ENCODE data around the gene RBFOX1.

The RBFOX1 gene

DNA sequence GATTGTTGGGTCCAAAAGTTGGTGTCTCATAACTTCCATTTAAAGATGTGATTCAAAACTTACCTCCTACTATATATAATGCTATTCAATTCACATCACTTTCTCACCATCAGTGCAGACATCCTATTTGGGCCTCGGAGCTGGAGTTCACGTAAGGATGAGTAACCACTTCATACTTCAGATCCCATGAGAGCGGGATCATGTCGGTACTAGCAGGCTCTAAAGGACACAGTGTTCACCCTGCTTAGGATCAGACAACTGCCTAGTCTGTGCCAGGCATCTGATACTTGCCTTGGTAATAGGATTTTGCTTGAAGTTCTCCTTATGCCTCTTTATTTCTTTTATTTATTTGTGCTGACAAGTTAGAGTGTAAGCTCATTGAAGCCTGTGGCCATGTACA lies 39.5 kb downstream of the RBFOX1 start:
- no peak for FAIRE-seq
- no peak for DNase-seq (ENCODE audit: low spot score)

DNA sequence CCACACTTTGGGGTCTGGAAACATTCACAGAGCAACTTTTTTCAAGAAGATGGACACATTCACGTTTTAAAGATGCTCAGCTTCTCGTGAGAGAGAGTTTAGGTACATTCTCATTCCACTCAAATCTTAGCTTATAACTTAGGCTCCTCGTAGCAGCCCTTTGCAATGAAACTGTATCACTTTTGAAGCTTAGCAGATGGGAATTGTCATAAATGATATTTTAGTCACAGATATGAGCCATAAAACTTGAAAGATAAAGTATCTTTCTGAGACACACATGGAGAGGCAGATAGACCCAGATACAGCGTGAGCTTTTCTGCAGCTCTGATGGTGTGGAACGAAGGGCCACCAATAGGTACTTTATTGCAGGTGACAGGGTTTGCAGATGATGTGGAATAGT lies 41.1 kb downstream of the RBFOX1 start:
- no peak for DNase-seq (ENCODE audit: low spot score)
- no peak for FAIRE-seq

DNA sequence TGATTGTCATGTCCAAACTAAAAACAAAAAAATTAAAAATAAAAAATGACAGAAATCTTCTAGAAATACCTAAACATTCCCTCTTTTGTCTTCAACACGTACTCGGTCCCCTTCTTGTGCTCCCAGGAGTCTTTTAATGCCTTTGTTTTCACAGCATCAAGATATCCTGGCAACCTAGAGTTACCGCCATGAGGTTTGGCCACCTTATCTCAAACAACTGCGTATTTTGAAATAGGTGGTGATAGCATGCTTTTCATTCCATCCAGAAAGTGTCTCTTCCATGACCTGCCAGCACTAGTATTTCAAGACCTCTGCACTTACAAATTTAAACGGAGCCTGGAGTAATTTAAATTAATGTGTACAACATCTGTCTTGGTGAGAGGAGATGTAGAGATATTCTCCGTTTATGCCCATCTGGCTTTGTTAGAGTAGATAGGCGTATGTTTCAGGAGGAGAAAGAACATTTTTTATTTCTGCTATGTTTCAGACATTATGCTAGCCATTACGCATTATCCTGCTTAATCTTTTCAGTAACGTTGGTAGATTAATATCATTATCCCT lies 42.0 kb downstream of the RBFOX1 start:
- no peak for DNase-seq (ENCODE audit: low spot score)

DNA sequence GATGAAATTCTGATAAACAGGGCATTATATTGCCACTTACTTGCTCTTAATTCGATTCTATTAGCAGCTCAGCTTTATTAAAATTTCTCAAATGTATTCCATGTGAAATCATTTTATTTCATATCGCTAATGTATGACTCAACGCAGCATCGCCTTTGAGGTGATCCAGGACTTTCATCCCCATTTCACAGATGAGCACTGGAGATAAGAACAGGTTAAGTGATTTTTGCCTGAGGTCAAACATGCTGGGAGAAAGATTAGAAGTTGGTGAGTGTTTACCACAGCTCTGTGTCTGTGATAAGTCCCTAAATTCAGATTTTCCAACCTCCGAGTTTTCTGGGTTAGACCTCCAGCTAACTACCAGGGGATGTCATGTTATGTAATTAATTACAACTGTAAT lies 43.6 kb downstream of the RBFOX1 start:
- FAIRE-seq (no peak), DNase-seq (ENCODE audit: low spot score) (no peak)

More for the DNA sequence above, 42.0 kb downstream of the RBFOX1 start:
- FAIRE-seq, result no peak

DNA sequence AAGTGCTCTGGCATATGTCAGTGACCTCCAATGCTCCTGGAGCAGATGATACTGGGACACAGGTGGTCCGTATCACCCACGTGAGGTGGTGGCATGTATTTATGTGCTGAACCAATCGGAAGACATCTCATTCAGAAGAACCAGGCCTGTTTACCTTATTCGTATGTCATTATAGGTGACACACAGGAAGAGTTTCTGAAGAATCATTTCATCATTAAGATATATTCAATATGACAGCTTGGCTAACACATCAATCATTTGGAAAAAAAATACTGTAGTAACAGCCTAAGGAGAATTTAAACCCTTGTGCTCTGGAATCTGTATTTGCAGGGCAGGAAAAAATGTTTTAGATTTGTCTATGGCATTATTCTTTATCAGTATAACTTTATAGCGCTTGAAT lies 44.6 kb downstream of the RBFOX1 start:
- FAIRE-seq, result no peak

DNA sequence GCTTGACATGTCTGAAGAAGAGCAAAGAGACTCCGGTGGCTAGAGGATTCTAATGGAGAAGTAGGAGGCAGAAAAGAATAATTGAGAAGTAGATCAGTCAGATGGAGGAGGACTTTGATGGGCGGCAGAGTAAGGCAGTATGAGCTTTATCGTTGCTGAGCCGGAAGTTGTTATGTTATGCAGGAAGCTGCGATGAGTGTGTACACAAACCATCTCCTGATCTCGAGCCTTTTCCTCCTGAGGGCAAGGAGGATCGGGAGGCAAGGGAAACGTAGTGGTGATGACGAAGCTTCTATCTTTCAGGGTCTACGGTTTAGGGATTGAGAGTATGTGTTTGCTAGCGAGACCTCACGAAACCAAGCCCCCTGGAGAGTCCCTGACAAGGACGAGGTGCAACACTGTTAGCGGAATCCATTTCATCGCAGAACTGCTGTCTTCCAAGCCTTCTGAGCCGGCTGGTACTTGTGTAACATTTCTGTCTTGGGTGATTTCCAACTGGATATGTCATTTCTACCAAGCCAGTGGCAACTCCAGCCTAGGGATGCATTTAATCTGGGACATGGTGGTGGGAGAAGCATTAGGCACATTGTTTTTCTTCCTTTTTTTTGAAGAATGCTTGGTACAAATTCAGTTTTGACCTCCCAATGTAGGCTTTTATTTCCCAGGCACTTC lies 45.5 kb downstream of the RBFOX1 start:
- DNase-seq (ENCODE audit: low spot score), result no peak
- FAIRE-seq, result no peak

More for the DNA sequence above, 44.6 kb downstream of the RBFOX1 start:
- no peak for DNase-seq (ENCODE audit: low spot score)

DNA sequence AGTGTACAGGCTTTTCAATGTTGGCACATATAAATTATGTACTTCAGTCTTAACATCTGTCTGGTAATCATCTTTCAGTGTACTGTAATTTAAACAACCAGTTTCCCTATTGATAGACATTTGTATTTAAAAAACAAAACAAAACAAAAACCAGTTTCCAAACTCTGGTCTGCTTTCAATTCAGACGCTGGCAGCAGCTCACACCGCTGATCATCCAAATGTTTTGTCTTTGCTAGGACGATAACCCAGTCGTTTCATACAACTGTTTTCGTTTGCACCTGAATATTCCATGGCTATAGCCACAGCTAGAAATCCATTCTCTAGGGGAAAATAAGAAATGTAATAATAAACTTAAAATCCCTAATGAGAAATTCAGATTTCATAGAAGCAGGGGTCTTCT lies 47.8 kb downstream of the RBFOX1 start:
- DNase-seq (ENCODE audit: low spot score), result no peak
- FAIRE-seq, result no peak

DNA sequence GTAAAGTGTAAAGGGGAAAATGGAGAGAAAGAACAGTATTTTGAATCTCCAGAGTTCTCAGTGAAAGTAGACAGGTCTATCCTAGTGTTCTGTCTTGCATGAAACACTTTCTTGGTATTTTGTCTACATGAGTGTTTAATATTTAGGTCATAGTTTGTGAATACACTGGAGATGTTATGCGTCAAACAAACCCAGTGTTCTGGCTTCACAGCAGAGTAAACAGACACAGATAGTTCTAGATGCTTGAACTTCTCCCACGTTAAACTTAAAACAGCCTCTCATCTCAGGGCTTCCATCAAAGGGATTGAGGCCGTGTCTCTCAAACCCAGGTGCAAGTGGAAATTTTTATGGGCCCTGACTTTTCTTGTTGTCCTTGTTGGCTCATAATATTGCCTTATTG lies 48.3 kb downstream of the RBFOX1 start:
- FAIRE-seq (no peak), DNase-seq (ENCODE audit: low spot score) (no peak)

DNA sequence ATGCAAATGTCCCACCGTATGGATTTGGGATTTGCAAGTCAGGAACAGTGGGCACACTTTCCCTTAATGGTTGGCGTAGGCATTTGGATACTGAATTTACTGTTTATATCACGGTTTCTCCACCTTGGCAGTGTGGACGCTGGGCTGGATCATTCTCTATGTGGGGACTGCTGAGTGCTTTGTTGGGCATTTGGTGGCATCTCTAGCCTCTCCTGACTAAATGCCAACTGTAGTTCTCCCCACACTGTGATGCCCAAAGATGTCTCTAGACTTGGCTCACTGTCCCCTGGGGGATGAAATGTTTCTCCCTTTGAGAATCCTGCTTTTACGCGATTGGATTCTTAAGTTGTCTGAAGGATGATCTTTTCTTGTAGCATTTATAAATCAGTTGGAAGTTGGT lies 49.0 kb downstream of the RBFOX1 start:
- DNase-seq (ENCODE audit: low spot score) (no peak), FAIRE-seq (no peak)

DNA sequence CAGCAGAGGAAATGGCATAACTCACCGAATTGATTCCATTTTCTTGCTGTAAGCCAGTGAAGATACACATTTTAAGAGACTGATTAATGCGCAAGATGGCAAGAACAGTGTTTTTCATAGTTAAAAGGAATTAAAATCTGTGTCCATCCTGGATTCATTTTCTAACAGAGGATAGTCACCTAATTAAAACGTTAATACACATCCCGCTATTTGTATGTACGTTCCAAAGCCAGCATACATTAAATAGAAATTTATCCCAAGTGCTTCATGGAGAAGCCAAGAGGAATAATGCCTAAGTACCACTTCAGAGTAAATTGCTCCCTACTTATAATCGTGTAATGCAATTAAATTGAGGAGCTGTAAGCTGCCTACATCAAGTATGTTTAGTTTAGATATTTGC lies 49.9 kb downstream of the RBFOX1 start:
- FAIRE-seq (no peak), DNase-seq (ENCODE audit: low spot score) (no peak)

DNA sequence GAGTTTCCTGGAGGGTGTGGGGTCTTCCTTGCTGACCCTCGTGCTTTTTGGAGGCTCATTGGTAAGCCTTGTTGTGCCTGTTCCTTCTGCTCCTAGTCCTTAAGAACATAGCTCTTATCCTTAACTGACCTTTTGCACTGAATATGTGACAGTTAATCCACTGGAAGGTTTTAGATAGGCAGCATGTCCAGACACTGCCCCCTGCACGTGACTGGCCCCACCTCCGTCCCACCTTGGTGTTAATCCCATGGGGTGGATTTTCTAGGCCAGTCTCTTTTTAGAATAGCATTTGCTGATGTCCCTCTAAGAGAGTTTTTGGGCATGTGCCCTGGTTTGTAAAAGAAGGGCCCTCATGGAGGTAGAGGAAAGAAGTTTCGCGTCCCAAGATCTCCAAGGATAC lies 58.3 kb downstream of the RBFOX1 start:
- FAIRE-seq (no peak), DNase-seq (ENCODE audit: low spot score) (no peak)

DNA sequence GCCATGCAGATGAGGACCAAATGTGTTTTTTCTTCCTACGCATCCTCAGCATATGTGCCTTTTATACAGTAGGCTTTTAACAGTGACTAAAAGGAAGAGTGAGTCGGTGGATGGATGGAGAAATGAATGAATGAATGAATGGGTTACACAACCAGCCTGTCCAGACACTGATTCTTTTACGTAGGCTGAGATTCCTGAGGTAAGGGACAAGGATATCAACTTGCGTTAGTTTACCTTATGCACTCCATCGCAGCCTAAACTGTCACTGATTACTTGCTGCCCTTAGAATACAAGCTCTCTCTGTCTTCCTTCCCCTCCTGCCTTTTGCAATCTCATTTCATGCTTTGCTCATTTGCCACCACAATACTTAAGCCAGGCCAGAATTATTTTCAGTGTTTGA lies 59.0 kb downstream of the RBFOX1 start:
- DNase-seq (ENCODE audit: low spot score), result no peak
- no peak for FAIRE-seq

DNA sequence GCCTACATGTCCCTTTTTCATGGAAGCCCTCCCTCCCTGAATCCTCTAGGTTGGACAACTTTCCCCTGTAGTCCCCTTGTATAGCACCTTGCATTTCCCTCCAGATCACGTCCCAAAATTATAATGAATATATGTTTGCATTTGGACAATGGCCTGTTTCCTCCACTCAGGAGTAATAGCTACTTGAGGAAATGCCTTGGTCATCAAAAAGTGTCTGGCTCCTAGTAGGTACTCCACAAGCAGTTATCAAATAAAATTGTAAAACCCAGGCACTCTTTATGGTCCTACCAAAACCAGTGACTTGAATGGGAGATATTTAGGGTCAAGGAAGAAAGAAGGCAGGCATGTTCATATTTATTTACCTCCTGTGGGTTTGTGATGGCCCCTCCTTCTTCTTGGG lies 59.6 kb downstream of the RBFOX1 start:
- no peak for DNase-seq (ENCODE audit: low spot score)
- FAIRE-seq, result no peak

DNA sequence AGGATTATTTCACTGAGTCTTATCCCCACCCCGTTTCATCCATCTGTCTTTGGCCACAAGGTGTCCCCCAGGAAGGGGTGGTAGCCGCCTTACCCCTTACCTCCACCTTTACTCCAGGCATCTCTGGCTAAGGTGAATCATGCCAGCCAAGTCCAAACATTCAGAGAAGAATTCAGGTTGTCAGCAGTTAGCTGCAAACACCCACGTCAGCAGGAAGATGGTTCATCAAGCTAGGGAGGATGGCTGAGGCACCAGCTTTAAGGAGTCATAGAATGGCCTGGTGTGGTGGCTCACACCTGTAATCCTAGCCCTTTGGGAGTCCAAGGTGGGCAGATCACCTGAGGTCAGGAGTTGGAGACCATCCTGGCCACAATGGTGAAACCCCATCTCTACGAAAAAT lies 61.0 kb downstream of the RBFOX1 start:
- no peak for FAIRE-seq
- no peak for DNase-seq (ENCODE audit: low spot score)

DNA sequence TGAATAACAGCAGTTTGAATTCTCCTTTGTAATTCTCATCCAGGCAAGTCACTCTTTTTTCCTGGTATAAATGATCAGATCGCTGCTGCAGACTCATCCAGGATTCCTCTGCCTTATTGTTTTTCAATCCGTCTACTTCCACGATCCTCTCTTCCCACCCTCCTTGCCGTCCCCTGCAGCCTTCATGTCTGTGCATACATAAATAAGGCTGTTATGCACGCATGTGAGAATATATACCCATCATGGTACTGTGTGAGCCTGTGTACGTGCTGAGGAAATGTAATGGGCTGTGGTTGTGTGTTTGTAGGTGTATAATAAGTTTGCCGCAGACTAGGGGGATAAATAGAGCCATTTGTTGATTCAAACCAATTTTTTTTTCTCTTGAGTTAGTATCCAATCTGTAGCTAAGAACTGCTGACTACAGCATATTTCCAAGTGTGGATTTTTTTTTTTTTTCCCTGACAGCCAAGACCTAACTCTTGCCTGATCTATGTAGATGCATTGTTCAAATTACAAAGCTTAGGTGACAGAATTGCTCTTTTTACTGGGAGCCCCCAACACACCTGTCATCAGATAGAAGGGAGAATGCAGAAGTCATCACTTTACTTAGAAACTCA lies 62.2 kb downstream of the RBFOX1 start:
- no peak for FAIRE-seq
- DNase-seq (ENCODE audit: low spot score), result no peak

DNA sequence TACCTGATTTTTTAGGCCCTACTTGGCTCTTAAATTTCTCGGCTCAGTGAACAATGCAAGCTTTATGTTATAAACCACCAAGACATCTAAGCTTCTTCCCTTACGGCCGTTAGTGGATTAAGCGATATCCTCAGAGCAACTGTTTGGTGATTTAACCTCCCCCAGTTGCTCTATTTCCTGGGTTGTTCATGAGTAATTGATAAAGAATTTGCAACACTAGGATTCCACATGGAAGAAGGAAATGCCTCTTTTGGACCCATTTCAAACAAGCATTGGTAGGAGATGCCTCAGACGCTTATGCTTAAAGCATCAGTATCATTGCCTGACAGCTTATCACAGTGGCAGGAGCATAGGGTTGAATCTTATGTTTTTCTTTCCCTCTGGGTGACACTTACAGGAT lies 65.3 kb downstream of the RBFOX1 start:
- peak; percentile 65 for FAIRE-seq
- peak; percentile 89 for DNase-seq (ENCODE audit: low spot score)

DNA sequence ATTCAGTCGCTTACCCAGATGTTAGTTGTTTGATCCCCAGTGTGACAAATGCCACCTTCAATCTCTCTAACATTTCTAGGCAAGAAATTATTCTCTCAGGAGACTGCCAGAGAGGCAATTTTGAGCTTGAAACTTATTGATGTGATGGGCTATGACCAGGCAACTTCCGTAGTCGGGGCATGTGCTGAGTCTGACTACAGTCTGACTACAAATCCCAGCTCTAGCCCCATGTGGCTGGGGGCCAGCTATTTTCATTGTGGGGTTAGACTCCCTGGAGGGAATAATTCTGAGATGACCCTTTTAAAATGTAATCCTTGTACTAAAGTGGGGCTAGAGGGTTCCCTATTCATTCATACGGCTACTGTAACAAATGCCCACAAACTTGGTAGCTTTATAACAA lies 65.9 kb downstream of the RBFOX1 start:
- DNase-seq (ENCODE audit: low spot score), result no peak
- FAIRE-seq, result no peak

DNA sequence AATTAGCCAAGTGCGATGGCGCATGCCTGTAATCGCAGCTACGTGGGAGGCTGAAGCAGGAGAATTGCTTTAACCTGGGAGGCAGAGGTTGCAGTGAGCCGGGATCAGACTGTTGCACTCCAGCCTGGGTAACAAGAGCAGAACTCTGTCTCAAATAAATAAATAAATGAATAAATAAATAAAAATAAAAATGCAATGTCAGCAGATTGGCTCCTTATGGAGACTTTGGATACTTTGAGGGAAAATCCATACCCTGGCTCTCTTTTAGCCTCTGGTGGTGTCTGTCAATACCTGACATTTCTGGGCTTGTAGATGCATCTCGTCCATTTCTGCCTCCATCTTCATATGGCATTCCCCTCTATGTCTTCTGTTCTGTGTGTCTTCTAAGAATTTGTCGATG lies 66.7 kb downstream of the RBFOX1 start:
- FAIRE-seq, result no peak
- DNase-seq (ENCODE audit: low spot score), result no peak

DNA sequence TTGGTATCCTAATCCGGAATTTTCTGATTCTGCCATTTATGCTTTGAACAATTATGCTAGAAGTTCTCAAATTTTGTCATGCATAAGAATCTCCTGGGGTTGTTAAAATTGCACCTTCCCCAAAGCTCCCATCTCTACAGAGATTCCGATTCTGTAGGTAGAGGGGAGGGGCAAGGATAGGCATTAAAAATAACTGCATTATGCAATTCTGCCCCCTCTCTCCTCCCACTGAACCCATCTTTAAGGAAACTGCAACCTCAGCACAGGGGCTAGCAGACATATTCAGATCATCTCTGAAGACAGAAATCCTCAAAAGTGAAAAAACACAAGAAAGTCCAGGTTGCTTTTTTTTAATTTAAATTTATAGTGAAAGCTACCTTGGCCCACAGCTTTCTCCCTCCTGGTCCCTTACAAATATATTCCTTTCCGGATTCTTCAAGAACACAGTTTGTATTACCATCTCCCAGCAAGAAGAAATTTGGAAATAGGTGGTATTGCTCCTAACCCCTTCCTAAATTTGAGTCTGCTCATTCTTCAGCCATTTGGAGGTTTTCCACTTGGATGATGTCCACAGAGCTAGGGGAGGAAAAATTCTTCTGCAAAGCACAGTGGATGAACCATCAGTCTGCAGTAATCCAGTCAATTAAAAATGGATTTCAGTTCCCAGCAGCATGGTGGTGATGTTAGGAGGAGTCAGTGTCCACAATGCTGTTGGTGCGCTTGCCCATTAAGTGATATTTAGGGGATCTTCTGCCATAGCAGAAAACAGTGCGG lies 67.7 kb downstream of the RBFOX1 start:
- no peak for FAIRE-seq
- DNase-seq (ENCODE audit: low spot score), result no peak

DNA sequence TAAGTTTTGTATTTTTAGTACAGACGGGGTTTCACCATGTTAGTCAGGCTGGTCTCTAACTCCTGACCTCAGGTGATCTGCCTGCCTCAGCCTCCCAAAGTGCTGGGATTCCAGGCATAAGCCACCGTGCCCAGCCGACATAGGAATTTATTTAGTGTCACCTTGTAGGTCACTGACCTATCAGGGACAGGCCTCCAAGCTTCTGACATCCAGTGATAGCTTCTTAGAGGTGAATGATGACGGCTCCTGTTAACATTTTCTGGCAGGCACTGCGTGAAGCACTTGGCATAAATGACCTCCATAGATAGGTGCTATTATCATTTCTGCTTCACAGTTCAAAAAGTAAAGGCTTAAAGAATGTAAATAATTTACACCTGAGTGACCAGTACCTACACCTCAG lies 71.6 kb downstream of the RBFOX1 start:
- FAIRE-seq, result no peak
- DNase-seq (ENCODE audit: low spot score), result no peak

DNA sequence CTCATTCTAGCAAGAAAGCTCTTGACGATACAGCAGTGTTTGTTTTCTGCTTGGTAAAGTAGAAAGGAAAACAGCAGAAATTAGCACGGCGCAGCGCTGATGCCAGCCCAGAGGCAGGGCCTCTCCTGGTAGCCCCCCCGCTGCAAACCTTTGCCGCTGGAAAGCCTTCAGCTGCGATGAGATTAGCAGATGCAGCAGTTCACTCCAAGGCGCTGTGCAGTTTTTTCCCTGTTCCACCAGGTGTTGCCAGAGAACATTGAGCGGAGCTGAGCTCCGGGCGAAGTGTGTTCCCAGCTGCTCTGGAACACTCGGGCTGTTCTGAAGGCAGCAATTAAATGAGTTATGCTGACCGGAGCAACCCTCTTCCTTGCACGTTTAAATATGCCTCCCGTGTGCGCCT lies 72.5 kb downstream of the RBFOX1 start:
- FAIRE-seq (no peak), DNase-seq (ENCODE audit: low spot score) (peak; percentile 6)

DNA sequence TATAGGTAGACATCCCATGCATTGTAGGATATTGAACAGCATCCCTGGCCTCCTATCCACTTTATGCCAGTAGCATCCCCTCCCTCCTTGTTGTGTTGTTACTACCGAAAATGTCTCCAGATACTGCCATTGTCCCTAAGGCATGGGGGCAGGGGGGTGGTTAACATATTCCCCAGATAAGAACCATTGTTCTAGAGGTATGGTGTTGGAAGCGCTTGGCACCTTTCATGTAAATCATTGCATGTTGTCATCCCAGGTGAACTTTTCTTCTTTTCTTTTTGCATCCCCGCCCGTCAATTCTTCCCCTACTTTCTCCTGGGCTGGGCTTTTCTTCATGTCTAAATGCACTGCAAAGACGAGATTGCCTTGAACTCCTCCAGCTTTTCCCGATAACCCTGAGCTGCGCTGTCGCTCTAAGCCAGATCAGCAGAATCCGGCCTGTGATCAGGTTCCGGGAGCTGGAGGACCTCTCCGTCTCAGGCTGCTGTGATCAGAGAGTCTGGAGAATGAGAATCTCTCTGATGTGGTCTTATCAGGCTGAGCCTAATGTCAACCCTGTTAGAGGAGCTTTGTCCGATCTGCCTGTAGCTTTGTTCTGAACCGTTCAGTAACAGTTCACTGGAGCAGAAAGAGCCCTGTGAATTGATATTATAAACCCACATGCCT lies 76.2 kb downstream of the RBFOX1 start:
- FAIRE-seq (no peak), DNase-seq (ENCODE audit: low spot score) (no peak)

Data from RCC 7860 (cell line).